Renal pelvis (tissue), 12 donors: Measurements from ENCODE around the gene NPAS1. TPM values are rescaled to one million over a fixed set of nuclear protein-coding genes. Genes with fewer than 3 reads are reported as not detected.
A peak's percentile ranks its signal among the peaks of the same experiment; 100 is the strongest.

Experiments used
- DNase-seq: peaks from one replicate; pipeline ENCODE4 v3.0.0-alpha.2; 2013
- long read RNA-seq, 16 experiments: transcript quantifications; one replicate each; lab custom pipeline, GENCODE V29; 2026
- polyA plus RNA-seq, 3 donors: library from polyadenylated mRNA; unstranded; fragments of 120-200 nt; gene quantifications; one replicate each; pipeline ENCODE4 v1.2.1, GENCODE V29; 2013; ENCODE audit not compliant: insufficient read length in 3 of 3

Gene NPAS1, protein sequence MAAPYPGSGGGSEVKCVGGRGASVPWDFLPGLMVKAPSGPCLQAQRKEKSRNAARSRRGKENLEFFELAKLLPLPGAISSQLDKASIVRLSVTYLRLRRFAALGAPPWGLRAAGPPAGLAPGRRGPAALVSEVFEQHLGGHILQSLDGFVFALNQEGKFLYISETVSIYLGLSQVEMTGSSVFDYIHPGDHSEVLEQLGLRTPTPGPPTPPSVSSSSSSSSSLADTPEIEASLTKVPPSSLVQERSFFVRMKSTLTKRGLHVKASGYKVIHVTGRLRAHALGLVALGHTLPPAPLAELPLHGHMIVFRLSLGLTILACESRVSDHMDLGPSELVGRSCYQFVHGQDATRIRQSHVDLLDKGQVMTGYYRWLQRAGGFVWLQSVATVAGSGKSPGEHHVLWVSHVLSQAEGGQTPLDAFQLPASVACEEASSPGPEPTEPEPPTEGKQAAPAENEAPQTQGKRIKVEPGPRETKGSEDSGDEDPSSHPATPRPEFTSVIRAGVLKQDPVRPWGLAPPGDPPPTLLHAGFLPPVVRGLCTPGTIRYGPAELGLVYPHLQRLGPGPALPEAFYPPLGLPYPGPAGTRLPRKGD
- polyA plus RNA-seq: 1 to 10 TPM; 2.3 to 3.3 (median 2.6) TPM
- long read RNA-seq, donor 1, partial matches to known transcripts: 153 of 162 reads
- long read RNA-seq, donor 1, other reads (novel, unspliced or antisense): 9 of 162 reads
- long read RNA-seq, donor 2, partial matches to known transcripts: 127 of 128 reads
- long read RNA-seq, donor 2, other reads (novel, unspliced or antisense): 0 of 128 reads
- long read RNA-seq, donor 3, partial matches to known transcripts: 126 of 126 reads
- long read RNA-seq, donor 3, other reads (novel, unspliced or antisense): 0 of 126 reads
- long read RNA-seq, donor 4, partial matches to known transcripts: 165 of 174 reads
- long read RNA-seq, donor 4, other reads (novel, unspliced or antisense): 9 of 174 reads
- long read RNA-seq, donor 5, partial matches to known transcripts: 79 of 81 reads
- long read RNA-seq, donor 5, other reads (novel, unspliced or antisense): 0 of 81 reads
- long read RNA-seq, donor 6, partial matches to known transcripts: 134 of 134 reads
- long read RNA-seq, donor 6, other reads (novel, unspliced or antisense): 0 of 134 reads
- long read RNA-seq, donor 7, partial matches to known transcripts: 166 of 166 reads
- long read RNA-seq, donor 7, other reads (novel, unspliced or antisense): 0 of 166 reads
- long read RNA-seq, donor 8: 0 reads
- long read RNA-seq, donor 9, partial matches to known transcripts: 150 of 155 reads
- long read RNA-seq, donor 9, other reads (novel, unspliced or antisense): 5 of 155 reads
- long read RNA-seq, donor 10, partial matches to known transcripts: 130 of 131 reads
- long read RNA-seq, donor 10, other reads (novel, unspliced or antisense): 0 of 131 reads
- long read RNA-seq, donor 11, partial matches to known transcripts: 112 of 112 reads
- long read RNA-seq, donor 11, other reads (novel, unspliced or antisense): 0 of 112 reads
- long read RNA-seq, donor 12: 0 reads
- long read RNA-seq, donor 13: 0 reads
- long read RNA-seq, donor 14: 0 reads
- long read RNA-seq, donor 15, partial matches to known transcripts: 252 of 259 reads
- long read RNA-seq, donor 15, other reads (novel, unspliced or antisense): 7 of 259 reads
- long read RNA-seq, donor 16, partial matches to known transcripts: 152 of 152 reads
- long read RNA-seq, donor 16, other reads (novel, unspliced or antisense): 0 of 152 reads

DNA sequence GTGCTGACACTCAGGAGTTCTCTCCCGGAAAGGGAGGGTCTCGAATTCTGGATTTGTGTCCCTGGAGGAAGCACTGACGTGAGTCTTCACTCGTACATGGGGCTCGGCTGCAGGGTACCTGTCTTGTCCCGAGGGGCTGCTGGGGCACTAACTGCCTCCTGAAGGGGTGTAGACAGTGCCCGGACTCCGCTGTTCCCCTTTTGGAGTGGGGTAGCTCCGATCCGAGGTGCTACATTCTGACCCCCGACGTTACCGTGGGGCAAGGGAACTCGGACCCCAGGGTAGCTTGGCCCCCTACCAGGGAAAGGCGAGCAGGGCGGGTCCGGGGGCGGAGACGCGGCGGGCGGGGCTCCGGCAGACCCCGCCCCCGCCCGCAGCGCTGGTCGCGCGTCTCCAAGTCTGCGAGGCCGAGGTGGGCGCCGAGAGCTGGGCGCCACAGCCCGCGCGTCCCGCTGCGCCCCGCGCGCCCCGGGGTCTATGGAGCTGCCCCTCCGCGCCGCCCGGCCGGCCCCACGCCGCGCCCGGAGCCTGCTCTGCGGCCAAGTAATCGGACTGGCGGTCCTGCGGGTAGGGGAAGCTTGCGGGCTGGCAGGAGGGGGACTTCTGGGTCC is at the start of gene NPAS1:
TSS of gene NPAS1 (plus strand) at position 407 of the 611 bp plus-strand sequence. CDS start 1,211 bp downstream, outside the sequence.
- DNase-seq: no peak

DNA sequence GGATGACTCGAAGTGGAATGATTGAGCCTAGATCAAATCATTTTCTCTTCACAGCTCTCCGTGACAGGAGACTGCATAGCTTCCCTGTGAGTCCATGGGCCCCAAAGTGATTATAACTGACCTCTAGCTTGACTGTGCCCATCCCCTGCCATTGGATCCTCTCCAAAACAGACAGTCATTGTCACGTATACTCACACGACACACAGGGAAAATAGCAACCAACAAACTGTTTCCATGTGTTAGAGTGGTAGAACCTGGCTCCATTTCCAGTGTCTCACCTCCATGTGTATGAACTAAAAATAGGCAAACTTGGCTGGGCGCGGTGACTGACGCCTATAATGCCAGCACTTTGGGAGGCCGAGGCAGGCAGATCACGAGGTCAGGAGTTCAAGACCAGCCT is 48.8 kb upstream of the NPAS1 start:
- DNase-seq: no peak

DNA sequence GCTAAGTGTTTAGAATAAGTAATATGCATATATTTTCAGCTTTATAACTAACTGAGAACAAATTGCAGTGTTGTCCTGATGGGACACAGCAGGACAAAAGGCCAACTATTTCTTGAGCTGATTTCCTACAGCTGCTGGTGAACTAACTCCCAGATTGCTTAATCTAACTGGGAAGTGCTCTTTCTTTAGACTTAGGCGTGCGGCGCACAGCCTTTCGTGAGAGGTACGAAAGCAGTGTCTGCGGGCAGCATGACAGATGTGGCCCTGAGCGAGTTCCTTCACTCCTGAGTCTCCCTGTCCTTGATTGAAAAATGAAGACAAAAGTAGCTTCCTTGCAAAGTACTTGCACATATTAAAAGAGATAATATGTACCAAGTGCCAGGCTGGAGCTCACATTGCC is 47.3 kb upstream of the NPAS1 start:
- DNase-seq: no peak

DNA sequence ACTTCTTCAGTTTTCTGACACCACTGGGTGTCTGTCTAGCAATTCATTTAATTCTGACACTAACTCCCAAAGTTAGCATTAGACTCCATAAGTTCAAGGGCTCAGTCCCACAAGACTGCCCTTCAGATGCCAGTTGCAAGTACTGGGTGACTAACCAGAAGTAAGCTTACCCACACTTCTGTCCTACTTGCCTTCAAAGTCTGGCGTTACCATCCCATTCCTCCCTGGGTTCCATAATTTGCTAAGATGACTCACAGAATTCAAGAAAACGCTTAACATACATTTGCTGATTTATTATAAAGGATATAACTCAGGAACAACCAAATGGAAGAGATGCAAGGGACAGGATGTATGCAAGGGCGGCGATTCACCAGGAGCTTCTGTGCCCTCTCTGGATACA is 45.5 kb upstream of the NPAS1 start:
- no peak for DNase-seq

DNA sequence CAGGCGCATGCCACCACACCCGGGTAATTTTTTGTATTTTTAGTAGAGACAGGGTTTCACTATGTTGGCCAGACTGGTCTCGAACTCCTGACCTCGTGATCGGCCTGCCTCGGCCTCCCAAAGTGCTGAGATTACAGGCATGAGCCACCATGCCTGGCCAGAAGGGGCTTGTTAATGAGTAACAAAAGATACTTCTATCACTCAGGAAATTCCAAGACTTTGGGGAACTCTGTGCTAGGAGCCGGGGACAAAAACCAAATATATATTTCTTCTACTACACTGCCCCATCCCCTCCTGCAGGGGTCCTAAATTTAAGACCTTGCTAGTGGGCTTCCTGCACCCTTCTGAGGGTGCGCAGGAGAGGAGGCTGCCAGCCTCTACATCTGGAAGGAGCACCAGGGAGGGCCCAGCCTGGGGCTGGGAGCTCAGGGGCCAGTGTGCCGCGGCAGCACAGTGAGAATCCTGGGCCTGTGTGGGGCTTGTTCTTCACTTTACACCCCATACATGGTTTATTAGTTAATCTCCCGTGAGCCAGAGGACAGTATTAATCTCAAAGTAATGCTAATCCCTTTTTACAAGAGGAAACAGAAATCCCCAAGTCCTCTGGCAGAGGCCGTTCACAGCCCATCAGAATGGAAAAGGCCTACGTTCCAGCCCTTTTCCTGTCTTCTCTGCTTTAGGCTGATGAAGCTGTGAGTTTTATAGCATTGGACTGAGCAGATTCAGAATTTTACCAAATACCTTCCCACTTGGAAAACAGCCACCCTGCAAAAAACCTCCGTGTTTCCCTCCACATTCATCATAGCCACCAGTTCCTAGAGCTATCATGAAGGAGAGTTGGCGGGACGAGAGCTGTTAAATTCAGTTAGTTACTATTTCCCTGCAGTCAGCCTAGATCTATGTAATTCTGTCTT is 44.4 kb upstream of the NPAS1 start:
- DNase-seq: no peak

DNA sequence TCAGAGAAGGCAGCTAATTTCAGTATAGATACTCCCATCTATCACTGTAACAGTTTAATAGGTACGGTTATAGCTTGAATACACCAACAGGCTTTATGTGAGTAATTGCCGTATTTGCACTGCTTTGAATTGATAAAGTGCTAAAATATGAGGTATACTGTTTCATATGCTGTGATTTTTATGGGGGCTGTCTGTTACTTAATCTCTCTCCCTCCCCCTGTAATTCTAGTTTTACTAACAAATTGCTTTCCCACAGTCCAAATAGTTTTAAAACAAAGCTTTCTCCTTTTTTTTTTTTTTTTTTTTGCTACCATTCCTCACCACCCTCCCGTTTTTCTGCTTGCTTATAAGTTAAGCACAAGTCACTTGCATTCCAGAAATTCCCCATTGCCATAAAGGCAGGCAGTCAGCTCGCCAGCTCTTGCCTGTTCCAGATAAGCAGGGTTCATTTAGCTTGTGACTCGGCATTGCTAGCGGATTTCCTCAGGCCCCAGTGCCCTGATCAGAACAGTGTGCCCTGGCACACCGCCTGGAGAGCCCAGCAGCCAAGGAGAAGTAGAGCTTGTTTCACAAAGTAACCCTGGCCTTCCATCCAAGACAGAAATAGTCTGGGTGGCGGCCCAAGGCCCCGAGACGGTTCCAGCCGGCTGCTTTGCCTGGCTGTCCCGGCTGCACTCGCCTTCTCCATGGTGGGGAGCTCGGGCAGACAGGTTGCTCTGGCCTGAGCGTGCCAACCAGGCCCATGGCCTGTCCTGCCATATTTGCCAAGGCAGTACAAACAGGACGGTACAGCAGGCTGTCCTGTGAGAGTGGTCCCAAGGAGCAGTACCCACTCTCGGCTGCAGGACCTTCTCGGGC is 43.5 kb upstream of the NPAS1 start:
- DNase-seq: peak; percentile 73

DNA sequence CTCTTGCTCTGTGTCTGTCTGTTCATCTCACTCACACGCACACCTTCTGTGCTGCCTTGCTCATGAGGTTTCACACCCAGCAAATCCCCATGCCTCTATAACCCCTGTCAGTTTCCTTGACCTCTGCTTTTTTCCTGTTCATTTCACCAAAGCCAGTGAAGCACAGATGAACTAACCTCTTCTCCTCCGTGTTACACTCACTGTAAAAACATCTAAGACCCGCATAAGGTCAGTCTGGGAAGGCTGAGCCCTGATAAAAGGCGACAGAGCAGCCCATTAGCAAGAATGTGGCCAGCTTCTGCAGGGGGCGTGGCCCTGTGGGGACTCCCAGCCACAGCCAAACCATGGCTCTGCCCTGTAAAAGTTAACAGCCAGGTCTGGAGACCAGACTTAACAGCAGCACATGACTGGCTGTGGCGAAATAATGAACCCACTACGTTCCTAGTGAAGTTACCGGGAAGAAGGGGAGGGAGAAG is 42.8 kb upstream of the NPAS1 start:
- DNase-seq: no peak

DNA sequence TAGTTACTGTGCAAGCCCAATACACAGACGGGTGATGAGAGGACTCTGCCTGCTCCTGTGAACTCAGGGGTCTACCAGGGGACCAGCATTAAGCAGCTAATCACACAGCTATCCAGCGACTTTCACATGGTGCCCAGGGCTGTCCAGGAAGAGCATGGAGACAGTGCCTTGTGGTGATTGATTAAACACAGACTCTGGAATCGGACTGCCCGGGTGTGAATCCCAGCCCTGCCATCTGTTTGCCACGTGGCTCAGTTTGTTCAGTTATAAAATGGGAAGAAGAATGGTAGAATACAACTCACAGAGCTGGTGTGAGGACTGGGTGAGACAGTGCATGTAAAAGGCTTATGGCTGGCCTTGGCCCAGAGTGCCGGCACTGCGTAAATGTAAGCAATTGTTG is 42.1 kb upstream of the NPAS1 start:
- DNase-seq: no peak

DNA sequence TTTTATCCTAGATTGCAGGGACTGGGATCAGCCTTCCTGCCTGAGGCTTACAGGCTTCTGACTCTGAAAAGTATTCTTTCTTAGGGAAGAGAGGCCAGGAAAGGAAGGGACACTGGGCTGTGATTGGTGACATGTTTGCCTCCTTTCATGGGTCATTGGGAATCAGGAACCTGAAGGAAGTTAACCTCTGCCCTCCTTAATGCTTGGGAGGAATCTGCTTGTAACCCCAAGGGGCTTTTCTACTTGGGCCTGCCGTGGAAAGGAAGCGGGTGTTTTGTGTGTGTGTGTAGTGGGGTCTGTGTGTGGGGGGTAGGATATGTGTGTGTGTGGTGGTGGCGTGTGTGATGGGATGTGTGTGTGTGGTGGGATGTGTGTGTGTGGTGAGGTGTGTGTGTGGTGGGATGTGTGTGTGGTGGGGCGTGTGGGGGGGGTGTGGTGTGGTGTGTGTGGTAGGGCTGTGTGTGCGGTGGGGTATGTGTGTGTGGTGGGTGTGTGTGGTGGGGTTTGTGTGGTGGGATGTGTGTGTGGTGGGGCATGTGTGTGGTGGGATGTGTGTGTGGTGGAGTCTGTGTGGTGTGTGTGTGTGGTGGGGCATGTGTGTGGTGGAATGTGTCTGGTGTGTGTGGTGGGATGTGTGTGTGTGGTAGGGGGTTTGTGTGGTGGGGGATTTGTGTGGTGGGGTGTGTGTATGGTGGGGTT is 41.3 kb upstream of the NPAS1 start:
- no peak for DNase-seq

DNA sequence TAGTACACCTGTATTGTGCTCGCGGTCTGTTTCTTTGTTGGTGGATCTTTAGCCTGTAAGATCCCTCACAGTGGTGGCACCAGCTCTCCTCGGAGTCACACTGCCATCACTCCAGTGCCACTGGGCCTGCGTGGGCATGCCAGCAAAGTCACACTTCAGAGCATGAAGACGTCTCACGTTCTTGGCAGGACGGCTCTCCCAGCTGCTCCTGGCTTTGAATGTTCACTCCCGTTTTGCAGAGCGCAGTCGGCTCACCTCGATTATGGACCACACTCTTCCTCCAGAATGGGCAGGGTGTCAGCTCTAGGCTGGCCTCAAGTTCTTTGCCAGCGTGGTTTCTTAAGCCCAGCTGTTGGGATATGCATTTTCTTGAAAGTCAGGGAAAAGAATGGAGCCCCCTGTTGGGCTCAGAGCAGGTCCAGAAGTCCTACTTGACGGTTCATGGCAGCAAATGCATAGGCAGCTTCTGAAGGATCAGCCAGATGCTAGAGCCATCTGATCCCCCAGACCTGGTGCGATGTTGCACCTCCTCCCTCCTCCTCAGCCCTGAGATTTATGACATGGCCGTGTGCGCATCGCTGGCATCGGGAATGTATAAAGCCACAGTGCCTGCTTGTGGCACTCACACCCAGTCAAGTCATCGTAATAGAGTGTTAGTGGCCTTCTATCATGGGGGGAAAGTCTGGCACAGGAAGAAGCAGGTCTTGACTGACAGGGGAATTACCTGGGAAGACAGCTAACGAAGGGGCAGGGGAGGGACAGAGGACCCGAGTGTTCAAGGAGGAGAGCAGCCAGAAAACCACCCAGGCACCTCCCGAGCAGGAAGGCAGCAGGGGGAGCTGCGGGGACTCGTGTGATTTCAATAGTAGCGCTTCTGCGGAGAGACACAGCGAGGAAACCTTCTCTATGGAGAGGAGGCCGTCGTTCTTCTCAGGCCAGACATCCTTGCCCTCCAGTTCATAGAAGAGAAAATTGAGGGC is 40.2 kb upstream of the NPAS1 start:
- DNase-seq: peak; percentile 82

DNA sequence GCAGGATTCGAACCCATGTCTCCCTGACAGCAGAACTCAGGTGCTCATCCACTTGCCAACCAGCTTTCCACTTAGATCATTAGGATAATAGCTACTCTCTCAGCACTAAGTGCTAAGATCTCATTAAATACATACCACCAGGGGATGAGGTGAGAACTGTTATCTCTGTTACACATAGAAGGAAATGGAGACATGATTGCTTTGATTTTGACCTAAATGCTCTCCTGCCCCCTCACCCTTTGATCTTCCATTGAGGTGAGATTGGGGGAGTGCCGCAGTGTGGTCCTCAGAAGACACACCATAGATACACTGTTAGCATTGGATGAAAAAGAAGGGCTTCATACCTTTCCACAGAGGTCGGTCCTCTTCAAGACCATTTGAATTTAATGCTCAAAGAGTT is 38.9 kb upstream of the NPAS1 start:
- DNase-seq: no peak

DNA sequence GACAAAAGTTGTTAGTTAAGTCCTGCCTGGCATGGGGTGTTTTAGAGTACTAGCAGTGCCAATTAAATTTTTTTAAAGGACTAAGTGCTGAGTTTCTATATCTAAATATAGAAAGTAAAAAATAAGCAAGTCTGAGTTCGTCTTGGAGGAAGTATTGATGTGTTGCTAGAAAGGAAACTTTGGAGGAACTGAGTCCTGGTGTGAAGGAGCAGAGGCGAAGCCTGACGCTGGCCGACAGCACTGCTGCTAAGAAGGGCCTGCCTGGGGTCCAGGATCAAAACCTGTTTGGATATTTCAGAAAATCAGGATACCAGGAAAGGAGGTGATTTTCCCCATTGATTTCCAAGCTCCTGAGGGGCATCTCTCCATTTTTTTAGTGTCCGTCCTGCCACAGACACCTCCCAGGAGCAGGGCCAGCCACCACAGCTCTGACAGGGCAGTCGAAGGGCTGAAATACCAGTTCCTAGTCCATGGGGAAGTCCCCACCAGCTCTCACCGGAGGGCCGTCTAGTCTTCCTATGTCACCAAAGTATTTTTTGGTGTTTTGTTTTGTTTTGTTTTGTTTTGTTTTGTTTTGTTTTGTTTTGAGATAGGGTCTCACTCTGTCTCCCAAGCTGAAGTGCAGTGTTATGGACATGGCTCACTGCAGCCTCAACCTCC is 38.2 kb upstream of the NPAS1 start:
- DNase-seq: no peak

DNA sequence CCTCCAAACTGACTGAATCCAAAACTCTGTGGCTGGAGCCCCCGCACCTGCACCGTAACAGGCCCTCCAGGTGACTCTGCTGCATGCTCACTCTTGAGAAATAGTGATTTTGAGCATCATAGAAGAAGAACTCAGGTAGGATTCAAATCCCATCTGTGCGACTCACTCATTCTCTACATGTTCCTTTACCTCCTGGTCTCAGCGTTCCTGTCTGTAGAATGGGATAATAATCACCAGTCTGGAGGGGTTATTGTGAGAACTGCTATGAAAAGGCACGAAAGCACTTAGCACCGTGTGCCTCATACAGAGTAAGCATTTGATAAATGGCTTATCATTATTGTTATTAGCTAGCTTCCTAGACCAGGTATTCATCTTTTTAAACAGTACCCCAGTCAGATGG is 36.5 kb upstream of the NPAS1 start:
- DNase-seq: no peak

DNA sequence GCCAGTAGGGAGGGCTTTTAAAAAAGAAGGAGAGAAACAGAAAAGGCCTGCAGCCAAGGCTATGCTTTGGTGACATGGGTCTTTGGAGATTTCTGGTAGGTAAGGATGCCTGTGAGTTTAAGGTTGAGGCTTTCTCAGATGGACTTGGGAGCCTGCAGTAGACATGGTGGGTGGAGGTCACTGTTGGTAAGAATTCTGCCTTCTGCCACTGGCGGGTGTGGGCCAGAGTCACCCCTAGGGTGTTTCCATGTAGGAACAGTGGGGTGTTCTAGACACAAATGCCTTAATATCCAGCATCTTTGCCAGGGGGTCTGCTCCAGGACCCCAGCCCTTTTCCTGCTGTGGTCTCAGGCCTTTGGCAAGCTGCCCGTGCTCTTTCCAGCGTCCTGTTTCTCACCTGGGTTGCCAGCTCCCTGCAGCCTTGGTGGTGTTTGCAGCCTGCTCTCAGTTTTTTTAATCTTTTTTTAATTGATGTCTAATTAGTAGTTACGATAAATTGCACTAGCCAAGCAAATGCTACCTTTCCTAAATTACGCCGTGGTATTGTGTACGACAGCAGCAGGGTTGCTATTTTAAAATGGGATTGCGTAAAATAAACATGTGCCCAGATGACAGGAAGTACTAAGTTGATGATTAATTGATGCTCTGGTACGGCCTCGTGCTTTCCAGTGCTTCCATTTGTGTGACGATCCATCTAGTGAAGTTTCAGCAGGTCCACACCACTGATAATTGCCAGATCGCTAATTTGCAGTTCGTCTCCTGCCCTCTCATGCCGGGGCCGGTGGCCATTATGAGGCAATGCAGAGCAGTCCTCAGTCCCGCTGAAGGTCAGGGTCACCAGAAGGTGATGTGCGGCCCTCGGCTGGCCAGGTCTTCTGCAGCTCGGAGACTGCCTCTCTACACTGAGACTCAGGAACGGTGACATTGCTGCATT is 35.3 kb upstream of the NPAS1 start:
- no peak for DNase-seq
